H9 (cell line): ENCODE data around the gene NKX6-2. TPM values are rescaled to one million over a fixed set of nuclear protein-coding genes. Genes with fewer than 3 reads are reported as not detected.

ENCODE experiments used
- DNase-seq: peaks from one replicate; pipeline ENCODE4 v3.0.0-alpha.2; 2017
- H2AFZ ChIP-seq: one replicate; pipeline ENCODE4 v1.6.1; 2013; ENCODE audit warnings: mild to moderate bottlenecking, low read length, control low read depth, moderate library complexity
- H2AK5ac ChIP-seq: 2 replicates; pipeline ENCODE4 v1.6.1; 2013; ENCODE audit warnings: low read length, control low read depth, mixed read lengths; ENCODE audit not compliant: insufficient read length
- H2BK120ac ChIP-seq: one replicate; pipeline ENCODE4 v1.6.1; 2013; ENCODE audit warnings: low read depth, mild to moderate bottlenecking, low read length, control low read depth, inconsistent platforms; ENCODE audit not compliant: poor library complexity, severe bottlenecking
- H2BK12ac ChIP-seq: 2 replicates; pipeline ENCODE4 v1.6.1; 2013; ENCODE audit warnings: low read length, control low read depth, mixed read lengths, low read depth; ENCODE audit not compliant: insufficient read length
- H2BK15ac ChIP-seq: 2 replicates; pipeline ENCODE4 v1.6.1; 2013; ENCODE audit warnings: low read depth, low read length, control low read depth
- H2BK20ac ChIP-seq: one replicate; pipeline ENCODE4 v1.6.1; 2013; ENCODE audit warnings: low read depth, mild to moderate bottlenecking, low read length, control low read depth, inconsistent platforms; ENCODE audit not compliant: poor library complexity, severe bottlenecking
- H2BK5ac ChIP-seq: 2 replicates; pipeline ENCODE4 v1.6.1; 2013; ENCODE audit warnings: low read length, control low read depth, mixed read lengths; ENCODE audit not compliant: insufficient read length
- H3K14ac ChIP-seq: 2 replicates; pipeline ENCODE4 v1.6.1; 2013; ENCODE audit warnings: low read length, control low read depth; ENCODE audit not compliant: insufficient read depth
- H3K18ac ChIP-seq: 2 replicates; pipeline ENCODE4 v1.6.1; 2013; ENCODE audit warnings: low read depth, mild to moderate bottlenecking, mixed read lengths, low read length, control low read depth; ENCODE audit not compliant: insufficient read length
- H3K23ac ChIP-seq: 2 replicates; pipeline ENCODE4 v1.6.1; 2013; ENCODE audit warnings: low read length, control low read depth, mixed read lengths, low read depth; ENCODE audit not compliant: insufficient read length
- H3K23me2 ChIP-seq: 2 replicates; pipeline ENCODE4 v1.6.1; 2013; ENCODE audit warnings: low read depth, mild to moderate bottlenecking, mixed read lengths, low read length, control low read depth; ENCODE audit not compliant: insufficient read length, poor library complexity, severe bottlenecking
- H3K27ac ChIP-seq: 2 replicates; pipeline ENCODE4 v1.5.1; 2013; ENCODE audit warnings: low read length, control low read depth, mixed read lengths, low read depth; ENCODE audit not compliant: insufficient read length
- H3K27me3 ChIP-seq: 2 replicates; pipeline ENCODE4 v1.6.1; 2013; ENCODE audit warnings: low read length, control low read depth, inconsistent platforms; ENCODE audit not compliant: insufficient read depth
- H3K4ac ChIP-seq: 2 replicates; pipeline ENCODE4 v1.6.1; 2013; ENCODE audit warnings: low read depth, mild to moderate bottlenecking, control low read depth, inconsistent platforms, low read length, moderate library complexity
- H3K4me1 ChIP-seq: 2 replicates; pipeline ENCODE4 v1.6.1; 2013; ENCODE audit warnings: low read length, control low read depth, inconsistent platforms; ENCODE audit not compliant: insufficient read depth
- H3K4me2 ChIP-seq: 2 replicates; pipeline ENCODE4 v1.6.1; 2013; ENCODE audit warnings: low read length, control low read depth, mixed read lengths; ENCODE audit not compliant: insufficient read length, insufficient read depth
- H3K56ac ChIP-seq: 2 replicates; pipeline ENCODE4 v1.6.1; 2013; ENCODE audit warnings: low read depth, mild to moderate bottlenecking, mixed read lengths, low read length, control low read depth; ENCODE audit not compliant: insufficient read length
- H3K79me1 ChIP-seq: 2 replicates; pipeline ENCODE4 v1.6.1; 2013; ENCODE audit warnings: low read depth, mild to moderate bottlenecking, moderate library complexity, low read length, control low read depth, inconsistent platforms; ENCODE audit not compliant: insufficient read depth, poor library complexity, severe bottlenecking
- H3K79me2 ChIP-seq: 2 replicates; pipeline ENCODE4 v1.6.1; 2013; ENCODE audit warnings: low read length, control low read depth, inconsistent platforms; ENCODE audit not compliant: insufficient read depth
- H3K9ac ChIP-seq: 2 replicates; pipeline ENCODE4 v1.6.1; 2013; ENCODE audit warnings: low read length, control low read depth, mixed read lengths; ENCODE audit not compliant: insufficient read length; ENCODE audit errors: extremely low read depth
- H3K9me3 ChIP-seq: one replicate; pipeline ENCODE4 v1.6.1; 2013; ENCODE audit warnings: low read depth, low read length, inconsistent platforms; ENCODE audit not compliant: control insufficient read depth
- H3T11ph ChIP-seq: one replicate; pipeline ENCODE4 v1.6.1; 2013; ENCODE audit warnings: mild to moderate bottlenecking, low read length, control low read depth, inconsistent platforms
- H4K20me1 ChIP-seq: one replicate; pipeline ENCODE4 v1.6.1; 2013; ENCODE audit not compliant: control insufficient read depth, insufficient read length, insufficient read depth
- H4K5ac ChIP-seq: 2 replicates; pipeline ENCODE4 v1.6.1; 2013; ENCODE audit warnings: low read depth, mild to moderate bottlenecking, mixed read lengths, low read length, control low read depth; ENCODE audit not compliant: insufficient read length
- H4K8ac ChIP-seq: replicated peaks from 2 replicates; pipeline ENCODE4 v1.6.1; 2013; ENCODE audit warnings: low read length, control low read depth, mixed read lengths, low read depth; ENCODE audit not compliant: insufficient read length
- H4K91ac ChIP-seq: 2 replicates; pipeline ENCODE4 v1.6.1; 2013; ENCODE audit warnings: low read depth, mild to moderate bottlenecking, moderate library complexity, mixed read lengths, low read length, control low read depth; ENCODE audit not compliant: insufficient read length
- H3K27ac Mint-ChIP-seq, 3 experiments: 2 replicates in 2 of 3; 3 replicates in 1 of 3; pipeline ENCODE4 v1.8.0; 2020 to 2021; ENCODE audit warnings: mixed read lengths in 3 of 3, mild to moderate bottlenecking in 1 of 3, moderate library complexity in 1 of 3
- H3K27me3 Mint-ChIP-seq: 2 replicates; pipeline ENCODE4 v1.8.0; 2021; ENCODE audit warnings: low read depth, mild to moderate bottlenecking, moderate library complexity, mixed read lengths
- H3K36me3 Mint-ChIP-seq, 3 experiments: 2 replicates in 2 of 3; 3 replicates in 1 of 3; pipeline ENCODE4 v1.8.0; 2020 to 2021; ENCODE audit warnings: low read depth in 3 of 3, mixed read lengths in 3 of 3; ENCODE audit not compliant: insufficient read depth in 1 of 3
- H3K4me1 Mint-ChIP-seq, 2 experiments: 2 replicates each; pipeline ENCODE4 v1.8.0; 2020; ENCODE audit warnings: mixed read lengths in 2 of 2
- H3K4me3 Mint-ChIP-seq, 2 experiments: 2 replicates in 1 of 2; 3 replicates in 1 of 2; pipeline ENCODE4 v1.8.0; 2020 to 2021; ENCODE audit warnings: mild to moderate bottlenecking in 2 of 2, mixed read lengths in 2 of 2, moderate library complexity in 1 of 2
- H3K9me3 Mint-ChIP-seq, 2 experiments: 2 replicates in 1 of 2; 3 replicates in 1 of 2; pipeline ENCODE4 v1.8.0; 2020; ENCODE audit warnings: mild to moderate bottlenecking in 2 of 2, mixed read lengths in 2 of 2, moderate library complexity in 1 of 2
- CTCF ChIP-seq: fragments of 200-600 bp; sonication (generic); conservative IDR thresholded peaks from 3 replicates; pipeline ENCODE4 v1.8.0; 2021; ENCODE audit warnings: antibody characterized with exemption, mild to moderate bottlenecking
- WGBS: extraction: QIAGEN DNeasy Blood & Tissue Kit; methylation state at CpG from one replicate; pipeline ENCODE4 v1.1.7; 2013; ENCODE audit warnings: missing lambda C conversion rate, low lambda C conversion rate, mixed read lengths; ENCODE audit not compliant: insufficient read length; ENCODE audit errors: extremely low coverage; 5-methylcytosine and 5-hydroxymethylcytosine counted together
- total RNA-seq: library from RNA; stranded (reverse); gene quantifications from 2 replicates; pipeline ENCODE4 v1.2.1, GENCODE V29; 2021

The NKX6-2 gene
- total RNA-seq, 1 experiment from 2014 or later: 0.13 TPM

DNA sequence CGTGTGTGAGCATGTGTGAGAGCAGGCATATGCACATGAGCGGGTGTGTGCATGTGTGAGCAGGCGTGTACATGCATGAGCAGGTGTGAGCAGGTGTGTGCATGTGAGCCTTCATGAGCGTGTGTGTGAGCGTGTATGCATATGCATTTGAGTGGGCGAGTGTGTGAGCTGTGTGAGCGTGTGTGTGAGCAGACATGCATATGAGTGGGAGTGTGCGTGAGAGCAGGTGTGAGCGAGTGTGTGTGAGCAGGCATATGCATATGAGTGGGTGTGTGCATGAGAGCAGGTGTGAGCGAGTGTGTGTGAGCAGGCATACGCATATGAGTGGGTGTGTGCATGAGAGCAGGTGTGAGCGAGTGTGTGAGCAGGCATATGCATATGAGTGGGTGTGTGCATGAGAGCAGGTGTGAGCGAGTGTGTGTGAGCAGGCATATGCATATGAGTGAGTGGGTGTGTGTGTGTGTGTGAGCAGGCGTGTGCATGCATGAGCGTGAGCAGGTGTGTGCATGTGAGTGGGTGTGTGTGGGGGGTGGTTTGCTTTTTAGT is 30.7 kb downstream of the NKX6-2 start:
- H2AK5ac ChIP-seq: no peak overlapping the region
- peaks cover 9 to 21% (median 19%) of the 10 kb centered on the region in 3 experiments for H3K36me3 Mint-ChIP-seq
- no peak overlapping the region for H3K56ac ChIP-seq
- no peaks in the 10 kb centered on the region for H3K23me2 ChIP-seq
- no peak overlapping the region for H2BK5ac ChIP-seq
- H3K27ac Mint-ChIP-seq: no peak overlapping the region
- H4K91ac ChIP-seq: no peak overlapping the region
- H2AFZ ChIP-seq: no peak overlapping the region
- no peaks in the 10 kb centered on the region for H3K4me1 Mint-ChIP-seq
- no peak overlapping the region for H3K14ac ChIP-seq
- H3K27me3 Mint-ChIP-seq: no peaks in the 10 kb centered on the region; the same call in 1 of the 2 replicates
- H3K23ac ChIP-seq: no peak overlapping the region
- no peaks in the 10 kb centered on the region for H3K79me2 ChIP-seq
- no peak for TF ChIP-seq CTCF
- H3K9ac ChIP-seq: no peak overlapping the region
- no CpG with 5 or more reads among the region's 15 CpGs for WGBS
- H3K4me3 Mint-ChIP-seq: no peak overlapping the region
- no peak overlapping the region for H2BK120ac ChIP-seq
- H4K20me1 ChIP-seq: no peaks in the 10 kb centered on the region
- H3K4ac ChIP-seq: no peak overlapping the region
- no peak overlapping the region for H3K4me2 ChIP-seq
- H3K9me3 Mint-ChIP-seq: peaks cover 6 to 13% of the 10 kb centered on the region in 2 experiments
- H2BK12ac ChIP-seq: no peak overlapping the region
- H4K8ac ChIP-seq: no peak overlapping the region
- H3K27me3 ChIP-seq: no peaks in the 10 kb centered on the region
- no peaks in the 10 kb centered on the region for H3K4me1 ChIP-seq
- no peaks in the 10 kb centered on the region for H3K9me3 ChIP-seq
- no peak overlapping the region for H2BK15ac ChIP-seq
- DNase-seq: no peak
- H4K5ac ChIP-seq: no peak overlapping the region
- H3K79me1 ChIP-seq: no peaks in the 10 kb centered on the region
- H3T11ph ChIP-seq: no peak overlapping the region
- no peak overlapping the region for H3K18ac ChIP-seq
- no peak overlapping the region for H3K27ac ChIP-seq
- no peak overlapping the region for H2BK20ac ChIP-seq
